Liver (tissue), 3 donors: Measurements from ENCODE around the gene MIER1.

Source experiments
- EGR1 ChIP-seq, 2 donors: IDR thresholded peaks; 2 replicates each; pipeline ENCODE4 v1.6.1; 2016 to 2018; ENCODE audit warnings: antibody characterized with exemption in 2 of 2, low read depth in 2 of 2
- JUND ChIP-seq, 2 donors: IDR thresholded peaks; 2 replicates each; pipeline ENCODE4 v1.6.1; 2016; ENCODE audit warnings: antibody characterized with exemption in 2 of 2
- TAF1 ChIP-seq: conservative IDR thresholded peaks from 2 replicates; pipeline ENCODE4 v1.6.1; 2016; ENCODE audit warnings: antibody characterized with exemption, mild to moderate bottlenecking
- TF ChIP-seq, protein P1 (sequence below): fragments of 150-350 bp; IDR thresholded peaks from 2 replicates; pipeline ENCODE4 v1.5.1; 2017; ENCODE audit warnings: improper control_type of control experiment, low read depth, low read length; ENCODE audit not compliant: missing input control
- TF ChIP-seq, protein P2 (sequence below): IDR thresholded peaks from 2 replicates; pipeline ENCODE4 v1.6.1; 2016; ENCODE audit warnings: antibody characterized with exemption
- TF ChIP-seq, protein P3 (sequence below): IDR thresholded peaks from 2 replicates; pipeline ENCODE4 v1.6.1; 2016; ENCODE audit warnings: antibody characterized with exemption, mild to moderate bottlenecking
- TF ChIP-seq, protein P4 (sequence below): IDR thresholded peaks from 2 replicates; pipeline ENCODE4 v1.6.1; 2016; ENCODE audit warnings: antibody characterized with exemption
- donor health status: healthy.
- donor health status: healthy.

DNA sequence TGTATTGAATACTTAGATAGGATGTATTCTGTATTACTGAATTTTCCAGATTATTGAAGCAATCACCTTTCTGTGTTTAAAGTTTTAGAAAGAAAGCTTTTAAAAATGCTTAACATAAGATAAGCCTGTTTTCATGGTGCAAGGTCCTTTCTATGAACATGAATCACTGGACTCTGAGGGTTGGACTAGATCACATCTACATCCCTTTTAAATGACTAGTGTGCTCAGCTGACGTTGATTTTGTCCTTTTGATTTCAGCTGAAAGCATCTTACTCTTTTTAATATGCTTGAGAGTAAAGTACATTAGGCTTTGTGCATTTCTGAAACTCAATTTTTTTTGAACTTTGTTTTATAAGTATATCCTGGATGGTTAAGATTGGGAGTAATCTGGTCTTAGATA lies 16.2 kb downstream of the MIER1 start:
- TF ChIP-seq, protein P1, sequence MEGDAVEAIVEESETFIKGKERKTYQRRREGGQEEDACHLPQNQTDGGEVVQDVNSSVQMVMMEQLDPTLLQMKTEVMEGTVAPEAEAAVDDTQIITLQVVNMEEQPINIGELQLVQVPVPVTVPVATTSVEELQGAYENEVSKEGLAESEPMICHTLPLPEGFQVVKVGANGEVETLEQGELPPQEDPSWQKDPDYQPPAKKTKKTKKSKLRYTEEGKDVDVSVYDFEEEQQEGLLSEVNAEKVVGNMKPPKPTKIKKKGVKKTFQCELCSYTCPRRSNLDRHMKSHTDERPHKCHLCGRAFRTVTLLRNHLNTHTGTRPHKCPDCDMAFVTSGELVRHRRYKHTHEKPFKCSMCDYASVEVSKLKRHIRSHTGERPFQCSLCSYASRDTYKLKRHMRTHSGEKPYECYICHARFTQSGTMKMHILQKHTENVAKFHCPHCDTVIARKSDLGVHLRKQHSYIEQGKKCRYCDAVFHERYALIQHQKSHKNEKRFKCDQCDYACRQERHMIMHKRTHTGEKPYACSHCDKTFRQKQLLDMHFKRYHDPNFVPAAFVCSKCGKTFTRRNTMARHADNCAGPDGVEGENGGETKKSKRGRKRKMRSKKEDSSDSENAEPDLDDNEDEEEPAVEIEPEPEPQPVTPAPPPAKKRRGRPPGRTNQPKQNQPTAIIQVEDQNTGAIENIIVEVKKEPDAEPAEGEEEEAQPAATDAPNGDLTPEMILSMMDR: no peak
- TF ChIP-seq, protein P2, sequence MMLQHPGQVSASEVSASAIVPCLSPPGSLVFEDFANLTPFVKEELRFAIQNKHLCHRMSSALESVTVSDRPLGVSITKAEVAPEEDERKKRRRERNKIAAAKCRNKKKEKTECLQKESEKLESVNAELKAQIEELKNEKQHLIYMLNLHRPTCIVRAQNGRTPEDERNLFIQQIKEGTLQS: no peak
- TF ChIP-seq TAF1 (no peak), EGR1 (IDR thresholded peaks at IDR 0.05; ENCODE audit: low read depth in 2 of 2) (no peak), JUND (IDR thresholded peaks at IDR 0.05) (no peak)
- TF ChIP-seq, protein P3, sequence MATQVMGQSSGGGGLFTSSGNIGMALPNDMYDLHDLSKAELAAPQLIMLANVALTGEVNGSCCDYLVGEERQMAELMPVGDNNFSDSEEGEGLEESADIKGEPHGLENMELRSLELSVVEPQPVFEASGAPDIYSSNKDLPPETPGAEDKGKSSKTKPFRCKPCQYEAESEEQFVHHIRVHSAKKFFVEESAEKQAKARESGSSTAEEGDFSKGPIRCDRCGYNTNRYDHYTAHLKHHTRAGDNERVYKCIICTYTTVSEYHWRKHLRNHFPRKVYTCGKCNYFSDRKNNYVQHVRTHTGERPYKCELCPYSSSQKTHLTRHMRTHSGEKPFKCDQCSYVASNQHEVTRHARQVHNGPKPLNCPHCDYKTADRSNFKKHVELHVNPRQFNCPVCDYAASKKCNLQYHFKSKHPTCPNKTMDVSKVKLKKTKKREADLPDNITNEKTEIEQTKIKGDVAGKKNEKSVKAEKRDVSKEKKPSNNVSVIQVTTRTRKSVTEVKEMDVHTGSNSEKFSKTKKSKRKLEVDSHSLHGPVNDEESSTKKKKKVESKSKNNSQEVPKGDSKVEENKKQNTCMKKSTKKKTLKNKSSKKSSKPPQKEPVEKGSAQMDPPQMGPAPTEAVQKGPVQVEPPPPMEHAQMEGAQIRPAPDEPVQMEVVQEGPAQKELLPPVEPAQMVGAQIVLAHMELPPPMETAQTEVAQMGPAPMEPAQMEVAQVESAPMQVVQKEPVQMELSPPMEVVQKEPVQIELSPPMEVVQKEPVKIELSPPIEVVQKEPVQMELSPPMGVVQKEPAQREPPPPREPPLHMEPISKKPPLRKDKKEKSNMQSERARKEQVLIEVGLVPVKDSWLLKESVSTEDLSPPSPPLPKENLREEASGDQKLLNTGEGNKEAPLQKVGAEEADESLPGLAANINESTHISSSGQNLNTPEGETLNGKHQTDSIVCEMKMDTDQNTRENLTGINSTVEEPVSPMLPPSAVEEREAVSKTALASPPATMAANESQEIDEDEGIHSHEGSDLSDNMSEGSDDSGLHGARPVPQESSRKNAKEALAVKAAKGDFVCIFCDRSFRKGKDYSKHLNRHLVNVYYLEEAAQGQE: no peak
- TF ChIP-seq, protein P4, sequence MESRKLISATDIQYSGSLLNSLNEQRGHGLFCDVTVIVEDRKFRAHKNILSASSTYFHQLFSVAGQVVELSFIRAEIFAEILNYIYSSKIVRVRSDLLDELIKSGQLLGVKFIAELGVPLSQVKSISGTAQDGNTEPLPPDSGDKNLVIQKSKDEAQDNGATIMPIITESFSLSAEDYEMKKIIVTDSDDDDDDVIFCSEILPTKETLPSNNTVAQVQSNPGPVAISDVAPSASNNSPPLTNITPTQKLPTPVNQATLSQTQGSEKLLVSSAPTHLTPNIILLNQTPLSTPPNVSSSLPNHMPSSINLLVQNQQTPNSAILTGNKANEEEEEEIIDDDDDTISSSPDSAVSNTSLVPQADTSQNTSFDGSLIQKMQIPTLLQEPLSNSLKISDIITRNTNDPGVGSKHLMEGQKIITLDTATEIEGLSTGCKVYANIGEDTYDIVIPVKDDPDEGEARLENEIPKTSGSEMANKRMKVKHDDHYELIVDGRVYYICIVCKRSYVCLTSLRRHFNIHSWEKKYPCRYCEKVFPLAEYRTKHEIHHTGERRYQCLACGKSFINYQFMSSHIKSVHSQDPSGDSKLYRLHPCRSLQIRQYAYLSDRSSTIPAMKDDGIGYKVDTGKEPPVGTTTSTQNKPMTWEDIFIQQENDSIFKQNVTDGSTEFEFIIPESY: no peak
